Retina (tissue), 1 donor: ENCODE measurements around the gene ART3.

Source experiments
- DNase-seq: peaks from one replicate; pipeline ENCODE4 v3.0.0-alpha.2; 2016

ART3 gene

GRCh38 chr4:76148142-76148865, 73.8 kb downstream of the ART3 start, which contains the start of gene NUP54:
TSS of gene NUP54 (minus strand) at chr4:76148397. CDS start at chr4:76148374, 23 bp downstream.
- peak; percentile 97 for DNase-seq

DNA sequence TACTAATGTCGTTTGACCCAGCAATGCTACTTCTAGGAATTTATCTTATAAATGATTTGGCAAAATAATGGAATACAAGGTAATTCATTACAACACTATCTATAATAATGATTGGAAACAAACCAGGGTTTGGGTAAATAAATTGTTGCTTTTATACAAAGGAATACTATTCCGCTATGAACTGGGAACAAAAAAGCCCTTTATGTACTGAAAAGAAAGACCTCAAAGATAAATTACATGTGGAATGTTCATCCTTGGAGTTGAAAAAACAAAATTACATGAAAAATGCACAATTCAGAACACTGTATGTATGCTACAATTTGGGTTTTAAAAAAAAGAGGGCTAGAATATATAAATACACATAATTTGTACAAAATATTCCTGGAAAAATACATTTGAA, 78.8 kb downstream of the ART3 start:
- DNase-seq: no peak

DNA sequence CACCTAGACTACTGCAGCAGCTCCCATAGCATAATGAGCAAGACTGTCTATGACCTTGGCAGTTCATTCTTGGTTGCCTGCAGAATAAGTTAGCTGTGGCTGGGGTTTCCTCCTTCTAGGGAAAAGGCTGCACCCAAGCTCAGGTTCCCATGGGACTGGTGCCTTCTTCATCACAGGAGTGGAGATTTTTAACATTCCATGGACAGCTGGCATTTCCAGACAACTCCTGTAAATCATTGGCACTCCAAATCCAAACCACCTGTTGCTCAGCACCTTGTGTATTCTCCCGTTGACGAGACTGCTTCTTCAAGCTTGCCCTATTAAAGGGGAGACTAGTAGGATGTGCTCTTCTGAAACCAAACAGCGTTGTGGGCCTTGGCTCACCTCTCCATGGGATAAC, 81.5 kb downstream of the ART3 start:
- no peak for DNase-seq

DNA sequence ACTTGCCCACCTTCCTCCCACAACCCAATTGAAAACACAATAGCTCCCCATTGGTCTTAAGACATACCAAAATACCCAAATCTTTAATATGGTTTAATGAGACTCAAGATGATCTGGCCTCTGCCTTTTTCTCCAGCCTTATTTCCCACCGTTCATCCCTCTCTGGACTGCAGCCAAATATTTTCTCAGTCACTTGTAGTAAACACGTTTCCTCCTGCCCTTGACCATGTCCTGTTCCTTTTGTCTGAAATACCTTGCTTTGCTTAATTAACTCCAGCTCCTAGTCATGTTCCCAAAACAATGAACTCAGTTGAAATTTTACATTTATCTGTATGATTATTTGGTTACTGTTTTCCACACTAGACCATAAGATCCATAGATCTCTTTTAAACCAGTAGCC, 82.1 kb downstream of the ART3 start:
- no peak for DNase-seq

DNA sequence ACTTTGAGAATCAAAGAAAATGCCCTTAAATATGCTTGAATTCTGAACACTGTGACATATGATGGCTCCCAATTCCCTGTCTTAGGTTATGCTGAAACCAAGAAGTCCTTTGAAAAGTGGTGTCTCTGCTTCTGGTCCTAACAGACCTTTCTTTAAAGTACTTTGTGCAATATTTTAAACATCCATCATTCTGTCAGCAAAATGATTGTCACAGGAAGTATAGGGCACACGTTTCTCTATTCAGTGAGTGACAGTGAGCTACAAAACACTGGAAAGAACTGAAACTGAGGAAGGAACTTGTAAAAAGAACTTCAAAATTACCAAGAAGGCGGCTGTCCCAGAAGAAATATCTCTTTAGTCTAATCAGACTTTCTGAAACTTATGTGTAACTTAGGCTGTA, 85.8 kb downstream of the ART3 start:
- no peak for DNase-seq
